ENCODE measurements around the gene TBC1D1.

The TBC1D1 gene

GRCh38 chr4:37994569-37994968 is 103.7 kb downstream of the TBC1D1 start:
- no peak for DNase-seq

GRCh38 chr4:37995299-37995821 is 104.5 kb downstream of the TBC1D1 start:
- no peak for DNase-seq

DNA sequence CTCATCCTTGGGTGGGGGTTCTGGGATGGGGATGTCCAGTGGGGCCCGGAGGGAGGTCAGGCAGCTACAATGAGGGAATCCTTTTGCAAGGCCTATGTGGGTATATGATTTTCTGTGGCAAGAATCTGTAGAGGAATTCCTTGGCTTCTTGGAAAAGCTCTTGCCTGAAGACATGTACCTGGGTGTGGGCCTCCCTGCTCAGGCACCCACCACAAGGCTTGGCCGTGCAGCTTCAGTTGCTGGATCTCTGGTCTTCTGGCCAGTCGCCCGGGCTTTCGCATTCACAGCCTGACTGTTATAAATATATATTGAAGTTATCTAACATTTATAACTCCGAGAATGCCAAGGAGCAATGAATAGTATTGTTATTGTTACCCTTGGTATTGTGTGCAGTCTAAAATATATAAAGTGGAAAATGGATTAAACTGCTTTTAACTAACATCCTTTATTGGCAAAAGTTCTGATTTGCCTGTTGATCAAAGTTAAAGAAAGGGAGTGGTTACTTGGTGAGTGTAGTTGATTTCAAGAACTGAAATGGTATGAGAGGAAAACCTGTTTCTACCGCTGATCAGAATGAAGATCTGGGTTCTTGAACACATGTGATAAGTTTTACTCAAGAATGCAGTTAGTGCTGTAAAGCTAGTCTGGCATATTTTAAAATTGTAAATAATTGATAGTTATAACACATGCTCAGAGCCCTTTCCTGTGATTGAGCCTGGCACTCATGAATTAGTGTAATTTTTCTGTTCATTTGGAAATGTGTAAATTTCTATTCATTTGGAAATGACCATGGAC is 105.3 kb downstream of the TBC1D1 start:
- no peak for DNase-seq

- no peak for DNase-seq
Observed at GRCh38 chr4:37998226-37998625, 107.3 kb downstream of the TBC1D1 start.

- DNase-seq: no peak
Observed at GRCh38 chr4:37999000-37999716, 108.3 kb downstream of the TBC1D1 start.

GRCh38 chr4:37999965-38000364 is 109.1 kb downstream of the TBC1D1 start:
- no peak for DNase-seq

- DNase-seq: no peak
Observed at GRCh38 chr4:38001927-38002326, 111.0 kb downstream of the TBC1D1 start.

DNA sequence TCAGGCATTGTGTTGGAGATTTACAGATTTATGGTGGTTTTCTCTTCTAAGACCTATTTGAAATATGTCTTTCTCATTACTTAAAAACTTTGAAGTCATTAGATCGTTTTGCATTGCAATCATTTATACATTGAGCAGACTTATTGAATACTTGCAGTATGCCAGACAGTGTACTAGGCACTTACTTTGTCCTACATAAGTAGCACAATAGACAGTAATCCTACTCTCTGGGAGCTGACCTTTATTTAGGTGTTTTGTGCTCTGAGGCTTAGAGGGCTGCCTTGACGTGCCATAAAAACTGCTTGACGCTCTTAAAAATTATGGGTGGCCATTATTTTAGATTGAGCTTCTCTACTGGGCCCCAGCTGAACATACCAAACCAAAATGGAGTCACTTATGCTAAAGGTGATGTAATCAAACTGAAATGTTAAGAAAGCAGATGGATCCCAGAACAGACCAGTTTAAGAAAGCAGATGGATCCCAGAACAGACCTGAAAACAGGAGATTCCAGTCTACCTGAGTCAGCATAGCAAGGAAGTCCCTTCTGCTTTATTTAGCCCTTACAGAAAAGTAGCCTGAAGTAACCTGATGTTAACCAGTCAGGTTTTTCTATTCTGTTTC is 111.7 kb downstream of the TBC1D1 start:
- DNase-seq: peak; percentile 32

GRCh38 chr4:38003102-38003501 is 112.2 kb downstream of the TBC1D1 start:
- DNase-seq: no peak

- DNase-seq: no peak
Observed at GRCh38 chr4:38003628-38004027, 112.7 kb downstream of the TBC1D1 start.

GRCh38 chr4:38004062-38004461 is 113.2 kb downstream of the TBC1D1 start:
- DNase-seq: peak; percentile 20

GRCh38 chr4:38004887-38005286 is 114.0 kb downstream of the TBC1D1 start:
- no peak for DNase-seq

DNA sequence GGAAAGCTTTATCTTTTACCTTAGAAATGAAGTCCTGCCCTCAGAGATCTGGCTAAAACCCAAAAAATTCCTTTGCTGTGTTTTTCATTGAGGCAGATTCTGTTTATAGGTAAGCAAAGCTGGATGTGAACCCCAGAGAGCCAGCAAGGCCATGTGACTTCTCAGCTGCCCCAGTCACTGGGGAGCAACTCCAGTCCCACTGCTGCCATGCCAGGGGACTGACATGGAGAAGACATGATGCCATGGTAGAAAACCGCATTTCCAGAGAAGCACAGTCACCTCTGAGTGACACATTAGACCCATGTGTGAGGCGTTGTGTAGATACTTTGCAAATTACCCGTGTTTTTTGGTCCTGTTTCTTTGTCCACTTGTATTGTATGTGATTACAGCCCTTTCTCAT is 114.8 kb downstream of the TBC1D1 start:
- DNase-seq: no peak

DNA sequence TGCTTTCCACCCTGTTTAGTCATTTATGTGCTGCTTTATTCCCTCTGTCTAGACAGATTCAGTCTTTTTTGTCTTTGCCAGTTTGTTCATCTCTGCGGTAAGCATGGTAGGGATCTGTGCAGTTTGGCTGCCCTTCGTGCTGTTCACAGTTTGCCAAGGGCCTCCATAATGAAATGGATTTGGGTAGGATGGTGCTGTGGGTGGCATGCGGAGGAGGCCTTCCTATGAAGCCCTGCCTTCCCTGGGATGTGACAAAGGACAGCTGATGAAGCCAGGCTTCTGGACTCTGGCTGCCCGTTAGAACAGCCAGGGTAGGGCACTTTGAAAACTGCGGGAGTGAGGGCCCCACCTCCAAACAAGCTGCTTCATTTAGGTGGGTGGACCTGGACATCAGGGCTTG is 116.8 kb downstream of the TBC1D1 start:
- no peak for DNase-seq

GRCh38 chr4:38008571-38009021 is 117.7 kb downstream of the TBC1D1 start:
- DNase-seq: no peak

- DNase-seq: peak; percentile 7
Observed at GRCh38 chr4:38009421-38009820, 118.5 kb downstream of the TBC1D1 start.

DNA sequence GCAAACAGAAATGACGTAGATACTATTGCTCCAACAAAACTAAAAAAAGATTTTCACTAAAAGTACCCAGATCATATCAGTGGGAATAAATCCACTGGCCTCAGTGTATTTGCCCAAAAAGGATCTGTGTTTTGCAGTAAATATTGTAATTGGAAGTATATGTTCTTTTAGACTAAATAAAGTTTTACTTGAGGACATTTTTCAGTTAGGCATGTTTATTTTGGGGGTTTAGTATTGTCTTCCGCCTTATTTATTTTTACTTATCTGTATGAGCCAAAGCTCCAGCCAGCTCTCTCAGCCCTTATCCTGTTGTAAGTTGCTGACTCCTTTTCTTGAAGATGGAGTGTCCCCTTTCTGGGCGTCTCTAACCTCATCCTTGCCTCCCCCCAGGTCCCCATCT is 119.1 kb downstream of the TBC1D1 start:
- no peak for DNase-seq

DNA sequence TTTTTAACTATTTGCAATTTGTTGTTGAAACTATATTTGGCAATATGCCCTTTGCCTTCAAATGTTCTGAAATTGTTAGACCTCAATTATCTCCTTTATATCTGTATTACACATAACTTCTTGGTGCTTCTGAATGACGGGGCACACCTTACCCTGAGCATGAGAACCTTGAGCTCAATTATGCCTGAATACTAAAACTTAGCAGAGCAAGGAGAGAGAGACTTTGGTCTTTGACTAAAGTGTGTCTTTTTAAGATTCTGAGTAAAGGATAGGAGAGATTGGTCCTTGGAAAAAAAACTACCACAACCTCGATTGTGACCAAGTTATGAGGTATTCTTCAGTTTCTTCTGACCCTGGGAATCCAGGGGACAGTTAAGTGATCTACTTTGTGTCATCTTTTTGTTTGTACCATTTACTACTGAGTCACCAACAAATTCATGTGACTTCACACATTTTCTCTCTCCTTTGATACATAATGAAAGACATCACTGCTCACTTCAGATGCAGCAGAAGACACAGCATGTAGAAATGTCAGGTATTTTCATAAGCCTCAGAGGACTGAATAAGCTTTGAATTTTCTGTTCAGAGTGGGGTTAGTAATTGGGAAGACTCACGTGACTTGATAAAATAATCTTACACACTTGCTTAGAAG is 120.8 kb downstream of the TBC1D1 start:
- no peak for DNase-seq

DNA sequence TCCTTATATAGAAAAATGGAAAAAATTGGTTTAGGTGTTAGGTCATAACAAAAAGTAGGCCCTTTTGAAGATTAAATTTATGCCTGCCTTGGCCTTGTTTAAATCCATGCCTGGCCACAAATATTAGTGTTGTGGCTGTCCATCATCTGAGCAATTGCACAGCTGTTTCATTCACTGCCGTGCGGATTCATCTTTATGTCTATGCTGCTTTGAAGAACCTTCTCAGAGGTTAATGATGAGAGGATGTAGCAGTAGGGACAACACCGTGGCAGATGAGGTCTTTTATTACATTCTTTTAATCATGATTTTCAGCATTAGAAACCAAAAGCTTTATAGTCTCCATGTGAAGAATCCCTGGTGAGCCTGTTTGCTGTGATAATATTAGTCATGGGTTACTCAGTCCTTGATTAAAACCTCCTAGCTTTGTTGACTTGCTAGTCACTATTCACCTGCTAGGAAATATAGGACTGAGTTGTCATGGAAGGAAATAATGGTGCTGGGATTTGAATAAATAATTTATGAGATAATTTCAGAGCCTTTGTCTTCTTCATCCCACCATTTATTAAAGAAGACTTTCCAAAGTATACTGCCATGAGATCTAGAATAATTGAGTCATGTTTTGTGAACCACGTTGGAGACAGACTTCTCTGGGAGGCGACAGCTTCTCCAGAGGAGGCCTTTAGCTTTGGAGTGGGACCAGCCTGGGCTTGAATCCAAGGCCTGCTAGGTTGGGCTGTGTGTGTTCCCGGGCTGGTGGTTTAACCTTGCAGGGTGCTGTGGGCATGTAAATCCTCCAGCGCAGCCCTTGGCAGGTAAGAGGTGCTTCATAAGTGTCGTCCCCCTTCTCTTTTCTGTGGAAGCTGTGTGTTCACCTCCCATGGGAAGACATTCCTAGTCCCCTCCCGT is 122.8 kb downstream of the TBC1D1 start:
- DNase-seq: peak; percentile 29

- DNase-seq: no peak
Observed at GRCh38 chr4:38014421-38014852, 123.6 kb downstream of the TBC1D1 start.

- peak; percentile 61 for DNase-seq
Observed at GRCh38 chr4:38015886-38016515, 125.1 kb downstream of the TBC1D1 start.

Measured in fibroblast of skin of right quadriceps (primary cell).